Body of pancreas (tissue), 4 donors: Measurements from ENCODE around the gene NKTR. TPM values are rescaled to one million over a fixed set of nuclear protein-coding genes. Genes with fewer than 3 reads are reported as not detected.
"Not testable (repeated sequence)": the region's sequence is repeated elsewhere in the genome, so short reads cannot be mapped to it uniquely, and the experiment has no call there.

Source experiments
- ATAC-seq: fragments of 150-250 bp; one replicate; pipeline ENCODE4 v1.9.1; 2016
- DNase-seq, 4 donors: peaks; one replicate each; pipeline ENCODE4 v3.0.0-alpha.2; 2019
- H3K27ac ChIP-seq, 4 donors: fragments of 200-600 bp; sonication (generic); 1 replicate in 3 of 4; 2 replicates in 1 of 4; pipeline versions ENCODE4 v1.5.1 to v1.6.1; 2016 to 2019; ENCODE audit warnings: mild to moderate bottlenecking in 1 of 4, mixed read lengths in 1 of 4, moderate library complexity in 1 of 4
- H3K27me3 ChIP-seq, 2 donors: fragments of 200-600 bp; sonication (generic); one replicate each; pipeline ENCODE4 v1.6.0; 2016; ENCODE audit warnings: mild to moderate bottlenecking in 1 of 2
- H3K36me3 ChIP-seq, 2 donors: fragments of 200-600 bp; sonication (generic); replicated peaks in 1 of 2; 2 replicates each; pipeline ENCODE4 v1.5.1; 2016; ENCODE audit warnings: low read depth in 2 of 2; ENCODE audit not compliant: insufficient read depth in 1 of 2
- H3K4me1 ChIP-seq: fragments of 200-600 bp; sonication (generic); one replicate; pipeline ENCODE4 v1.6.0; 2016
- H3K4me3 ChIP-seq, 2 donors: fragments of 200-600 bp; sonication (generic); 1 replicate in 1 of 2; 2 replicates in 1 of 2; pipeline ENCODE4 v1.5.1; 2016 to 2019
- H3K9me3 ChIP-seq, 3 donors: fragments of 200-600 bp; sonication (generic); 1 replicate in 2 of 3; 2 replicates in 1 of 3; pipeline ENCODE4 v1.5.1; 2016
- POLR2A ChIP-seq, 3 donors: fragments of 450-650 bp; IDR thresholded peaks; one replicate each; pipeline ENCODE4 v1.6.1; 2016; ENCODE audit warnings: antibody characterized with exemption in 3 of 3, mild to moderate bottlenecking in 2 of 3
- WGBS, 2 donors: methylation state at CpG; one replicate each; pipeline ENCODE4 v1.1.5; 2017; 5-methylcytosine and 5-hydroxymethylcytosine counted together
- intact Hi-C: fragments of 100-400 bp; cut with DNase I; formaldehyde crosslinking; loops from one replicate; pipeline ENCODE4 v1.15.1; 2023
- total RNA-seq, 2 donors: library from RNA; depleted of rRNA; stranded (reverse); fragments of >200 nt; gene quantifications; one replicate each; pipeline ENCODE4 v1.1.0, GENCODE V29; 2016
- TF ChIP-seq, protein P1 (sequence below), 7 experiments: fragments of 450-650 bp in 4 of 7; fragments of 200-600 bp in 3 of 7; sonication (generic) in 3 of 7; IDR thresholded peaks; one replicate each; pipeline ENCODE4 v1.5.1; 2016 to 2019; ENCODE audit warnings: antibody characterized with exemption in 7 of 7

Gene NKTR
- total RNA-seq, 2 donors from 2014 or later, result 115 to 128 TPM

DNA sequence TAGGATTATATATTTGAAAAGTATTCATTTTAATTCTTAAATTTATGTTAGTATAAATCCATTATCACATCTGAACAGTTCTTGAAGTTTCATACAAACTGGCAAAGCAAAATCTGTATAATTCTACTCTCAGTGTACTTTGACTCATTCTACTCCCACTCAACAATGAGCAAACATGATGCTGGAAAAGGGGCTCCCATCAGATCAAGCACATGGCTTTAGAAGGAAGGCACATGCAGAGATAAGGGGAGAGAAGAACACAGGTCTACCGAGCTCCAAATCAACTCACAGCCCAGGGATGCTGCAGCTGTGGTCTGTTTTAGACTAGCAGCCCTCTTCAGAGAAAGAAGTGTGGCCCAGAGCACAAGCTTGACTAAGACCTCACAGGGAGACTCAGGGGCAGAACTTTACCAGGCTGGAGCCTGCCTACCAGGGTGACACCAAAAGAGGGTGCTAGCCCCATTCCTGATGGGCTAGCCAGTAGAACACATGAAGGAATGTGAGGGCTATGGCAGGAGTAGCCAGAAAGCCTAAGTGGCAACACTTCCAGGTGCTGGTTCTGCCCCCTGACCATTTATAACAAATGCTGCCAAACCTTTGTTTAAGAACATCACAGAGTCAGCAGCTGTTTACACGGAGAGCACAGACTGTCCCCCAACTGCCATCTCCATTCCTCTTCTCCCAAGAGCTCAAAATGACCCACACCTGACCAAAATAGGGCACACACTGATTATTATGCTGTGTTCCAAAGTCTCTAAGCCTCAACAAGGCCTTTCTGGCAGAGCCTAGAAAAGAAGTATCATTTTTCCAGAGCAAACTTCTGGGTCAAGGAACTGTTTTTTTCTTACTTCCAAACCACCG, 38.2 kb upstream of the NKTR start:
- 51 to 54% methylated on average over 3 of the region's 3 CpGs for WGBS, 2 donors
- intact Hi-C loops, result no loop called here
- ATAC-seq (no peak), DNase-seq (no peak)
- TF ChIP-seq, protein P1, sequence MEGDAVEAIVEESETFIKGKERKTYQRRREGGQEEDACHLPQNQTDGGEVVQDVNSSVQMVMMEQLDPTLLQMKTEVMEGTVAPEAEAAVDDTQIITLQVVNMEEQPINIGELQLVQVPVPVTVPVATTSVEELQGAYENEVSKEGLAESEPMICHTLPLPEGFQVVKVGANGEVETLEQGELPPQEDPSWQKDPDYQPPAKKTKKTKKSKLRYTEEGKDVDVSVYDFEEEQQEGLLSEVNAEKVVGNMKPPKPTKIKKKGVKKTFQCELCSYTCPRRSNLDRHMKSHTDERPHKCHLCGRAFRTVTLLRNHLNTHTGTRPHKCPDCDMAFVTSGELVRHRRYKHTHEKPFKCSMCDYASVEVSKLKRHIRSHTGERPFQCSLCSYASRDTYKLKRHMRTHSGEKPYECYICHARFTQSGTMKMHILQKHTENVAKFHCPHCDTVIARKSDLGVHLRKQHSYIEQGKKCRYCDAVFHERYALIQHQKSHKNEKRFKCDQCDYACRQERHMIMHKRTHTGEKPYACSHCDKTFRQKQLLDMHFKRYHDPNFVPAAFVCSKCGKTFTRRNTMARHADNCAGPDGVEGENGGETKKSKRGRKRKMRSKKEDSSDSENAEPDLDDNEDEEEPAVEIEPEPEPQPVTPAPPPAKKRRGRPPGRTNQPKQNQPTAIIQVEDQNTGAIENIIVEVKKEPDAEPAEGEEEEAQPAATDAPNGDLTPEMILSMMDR (IDR thresholded peaks at IDR 0.05), result no peak
- no peak for TF ChIP-seq POLR2A (IDR thresholded peaks at IDR 0.05)
- Histone ChIP-seq H3K4me3 (no peak overlapping the region), H3K9me3 (no peaks in the 10 kb centered on the region), H3K36me3 (peaks cover 3 to 34% of the 10 kb centered on the region in 2 donors), H3K27me3 (no peaks in the 10 kb centered on the region), H3K27ac (no peak overlapping the region), H3K4me1 (no peaks in the 10 kb centered on the region)

- Histone ChIP-seq H3K27me3 (no peaks in the 10 kb centered on the region), H3K36me3 (peaks cover 3 to 13% of the 10 kb centered on the region in 2 donors), H3K9me3 (no peaks in the 10 kb centered on the region), H3K27ac (no peak overlapping the region), H3K4me1 (no peaks in the 10 kb centered on the region), H3K4me3 (no peak overlapping the region)
- intact Hi-C loops, result no loop called here
- WGBS, 2 donors, result 58 to 78% methylated on average over 2 of the region's 2 CpGs
- ATAC-seq (no peak), DNase-seq (no peak)
- TF ChIP-seq POLR2A (IDR thresholded peaks at IDR 0.05), result no peak
These were observed 30.8 kb upstream of the NKTR start for GRCh38 chr3:42569593-42570142.

GRCh38 chr3:42572278-42572677, 28.2 kb upstream of the NKTR start:
- DNase-seq (peak in 3 of 4 donors; percentile 25 to 46 (median 26)), ATAC-seq (no peak)
- TF ChIP-seq, protein P1 (IDR thresholded peaks at IDR 0.05), result peak in 5 of 7 experiments; percentile 12 to 32 (median 29)
- no peak for TF ChIP-seq POLR2A (IDR thresholded peaks at IDR 0.05)
- Histone ChIP-seq H3K9me3 (no peaks in the 10 kb centered on the region), H3K36me3 (peaks cover 0 to 6% of the 10 kb centered on the region in 2 donors), H3K27me3 (no peaks in the 10 kb centered on the region), H3K27ac (no peak overlapping the region), H3K4me3 (no peak overlapping the region), H3K4me1 (no peaks in the 10 kb centered on the region)
- WGBS, 2 donors, result 71 to 81% methylated on average over 3 of the region's 3 CpGs
- intact Hi-C loops, result no loop called here

DNA sequence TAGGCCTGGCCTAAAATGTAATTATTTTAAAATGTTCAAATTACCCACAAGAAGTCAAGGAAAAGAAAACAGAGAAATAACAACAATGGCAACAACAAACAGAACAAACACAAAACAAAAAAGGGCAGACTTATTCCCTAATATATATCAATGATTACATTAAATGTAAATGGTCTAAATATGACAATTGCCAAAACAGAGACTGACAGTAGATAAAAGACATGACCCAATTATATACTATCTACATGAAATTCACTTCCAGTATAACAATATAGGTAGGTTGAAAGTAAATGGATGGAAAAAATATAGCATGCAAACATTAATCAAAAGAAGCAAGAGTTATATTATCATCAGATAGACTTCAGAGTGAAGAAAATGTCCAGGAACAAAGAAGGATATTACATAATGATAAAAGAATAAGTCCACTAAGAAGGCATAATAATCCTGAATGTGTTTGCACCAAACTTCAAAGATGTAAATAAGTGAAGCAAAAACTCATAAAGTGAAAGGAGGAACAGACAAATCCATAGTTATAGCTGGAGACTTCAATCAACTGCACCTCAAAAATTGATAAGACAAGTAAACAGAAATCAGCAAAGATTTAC, 25.2 kb upstream of the NKTR start:
- no peak for ATAC-seq
- Histone ChIP-seq H3K4me3 (no peak overlapping the region), H3K27ac (no peak overlapping the region), H3K36me3 (no peaks in the 10 kb centered on the region), H3K27me3 (no peaks in the 10 kb centered on the region), H3K9me3 (no peaks in the 10 kb centered on the region), H3K4me1 (peaks cover 8% of the 10 kb centered on the region)
- DNase-seq, result no peak
- intact Hi-C loops, result no loop called here
- TF ChIP-seq, protein P1 (IDR thresholded peaks at IDR 0.05), result no peak
- TF ChIP-seq POLR2A (IDR thresholded peaks at IDR 0.05), result no peak

- WGBS, 2 donors, result 93 to 98% methylated on average over 4 of the region's 4 CpGs
- H3K27me3 ChIP-seq, result no peaks in the 10 kb centered on the region
- peaks cover 23% of the 10 kb centered on the region for H3K4me1 ChIP-seq
- no peak overlapping the region for H3K27ac ChIP-seq
- H3K9me3 ChIP-seq, result no peaks in the 10 kb centered on the region
- TF ChIP-seq, protein P1 (IDR thresholded peaks at IDR 0.05), result no peak
- no peak for TF ChIP-seq POLR2A (IDR thresholded peaks at IDR 0.05)
- intact Hi-C loops, result no loop called here
- ATAC-seq (no peak), DNase-seq (no peak)
- H3K4me3 ChIP-seq, result no peak overlapping the region
- H3K36me3 ChIP-seq, result no peaks in the 10 kb centered on the region
These were observed 22.4 kb upstream of the NKTR start for GRCh38 chr3:42578054-42578453.

DNA sequence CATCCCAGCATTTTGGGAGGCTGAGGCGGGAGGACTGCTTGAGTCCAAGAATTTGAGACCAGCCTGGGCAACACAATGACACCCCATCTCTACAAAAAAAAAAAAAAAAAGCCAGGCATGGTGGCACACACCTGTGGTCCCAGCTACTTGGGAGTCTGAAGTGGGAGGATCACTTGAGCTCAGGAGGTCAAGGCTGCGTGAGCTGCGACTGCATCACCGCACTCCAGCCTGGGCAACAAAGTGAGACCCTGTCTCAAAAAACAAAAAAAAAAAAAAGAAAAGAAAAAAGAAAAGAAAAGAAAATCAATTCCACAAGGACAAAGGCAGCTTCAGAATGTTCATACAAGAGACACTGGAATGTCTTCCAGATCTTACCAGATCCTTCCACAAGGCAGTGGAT, 21.1 kb upstream of the NKTR start:
- DNase-seq, ATAC-seq, H3K36me3 ChIP-seq, H3K27me3 ChIP-seq, H3K9me3 ChIP-seq, intact Hi-C loops, H3K27ac ChIP-seq, H3K4me3 ChIP-seq: not testable (repeated sequence)
- 98 to 100% methylated on average over 4 of the region's 4 CpGs for WGBS, 2 donors
- H3K4me1 ChIP-seq, result peaks cover 23% of the 10 kb centered on the region
